IMR-90 (cell line): Measurements from ENCODE around the gene STUM.

Experiments used
- CTCF ChIP-seq: conservative IDR thresholded peaks from 2 replicates; pipeline ENCODE4 v1.5.1; 2012; ENCODE audit warnings: mild to moderate bottlenecking, low read depth, low read length, improper control_type of control experiment
- RFX5 ChIP-seq: IDR thresholded peaks from 2 replicates; pipeline ENCODE4 v1.8.0; 2012; ENCODE audit warnings: low read depth, mild to moderate bottlenecking, low read length, moderate library complexity

GRCh38 chr1:226532553-226532952, 16.0 kb upstream of the STUM start:
- no peak for TF ChIP-seq CTCF
- no peak for TF ChIP-seq RFX5
